IMR-90 (cell line): ENCODE data around the gene MPPED1. TPM values are rescaled to one million over a fixed set of nuclear protein-coding genes. Genes with fewer than 3 reads are reported as not detected.

Experiments
- ATAC-seq: fragments of 200-7000 bp; cut with Tn5 transposase; 2 replicates; pipeline ENCODE4 v1.9.1; 2020; ENCODE audit warnings: low read depth, mild to moderate bottlenecking, moderate library complexity
- BruUV-seq: library from RNA; stranded (reverse); fragments of 400-500 nt; replicated peaks from 2 replicates; lab custom pipeline; 2021; lab: Mats Ljungman, UMichigan
- CTCF ChIA-PET: fragments of 300-600 bp; formaldehyde crosslinking; extraction: SDS; loops from one replicate; lab custom pipeline; 2021; ENCODE audit warnings: antibody characterized with exemption; lab: Yijun Ruan, JAX
- POLR2A ChIA-PET: fragments of 300-600 bp; sonication (Branson Sonifier 250); formaldehyde crosslinking; loops from one replicate; lab custom pipeline; 2022; ENCODE audit warnings: antibody characterized with exemption; ENCODE audit not compliant: unreplicated experiment; lab: Charles Lee
- DNase-seq: peaks from one replicate; pipeline ENCODE4 v3.0.0; 2013
- H2AFZ ChIP-seq: replicated peaks from 2 replicates; pipeline ENCODE3; 2013; ENCODE audit warnings: low read length, mild to moderate bottlenecking; ENCODE audit not compliant: poor library complexity
- H2AK5ac ChIP-seq: 2 replicates; pipeline ENCODE4 v1.6.1; 2013; ENCODE audit warnings: low read depth, low read length, inconsistent platforms
- H2AK9ac ChIP-seq: replicated peaks from 2 replicates; pipeline ENCODE3; 2013; ENCODE audit warnings: mild to moderate bottlenecking, low read depth, low read length, moderate library complexity; ENCODE audit not compliant: poor library complexity
- H2BK120ac ChIP-seq: 2 replicates; pipeline ENCODE4 v1.6.1; 2013; ENCODE audit warnings: low read depth, low read length, inconsistent platforms
- H2BK15ac ChIP-seq: 3 replicates; pipeline ENCODE4 v1.6.1; 2013; ENCODE audit warnings: low read depth, low read length, inconsistent platforms
- H2BK20ac ChIP-seq: 2 replicates; pipeline ENCODE4 v1.6.1; 2013; ENCODE audit warnings: low read depth, mild to moderate bottlenecking, inconsistent platforms, low read length, moderate library complexity
- H2BK5ac ChIP-seq: 2 replicates; pipeline ENCODE4 v1.6.1; 2013; ENCODE audit warnings: mild to moderate bottlenecking, low read depth, low read length, inconsistent platforms; ENCODE audit not compliant: poor library complexity, severe bottlenecking
- H3K14ac ChIP-seq: replicated peaks from 2 replicates; pipeline ENCODE4 v1.6.1; 2013; ENCODE audit warnings: low read depth, low read length, inconsistent platforms
- H3K18ac ChIP-seq: 2 replicates; pipeline ENCODE4 v1.6.1; 2013; ENCODE audit warnings: low read depth, low read length, control low read depth
- H3K23ac ChIP-seq: 2 replicates; pipeline ENCODE4 v1.6.1; 2013; ENCODE audit warnings: low read depth, low read length, inconsistent platforms
- H3K27ac ChIP-seq: 2 replicates; pipeline ENCODE4 v1.5.1; 2013; ENCODE audit warnings: mild to moderate bottlenecking, control low read depth, low read length; ENCODE audit not compliant: insufficient read depth
- H3K27me3 ChIP-seq: 2 replicates; pipeline ENCODE4 v1.6.1; 2013; ENCODE audit warnings: low read length; ENCODE audit not compliant: control insufficient read depth, insufficient read depth
- H3K36me3 ChIP-seq: 2 replicates; pipeline ENCODE4 v1.6.1; 2013; ENCODE audit warnings: low read length, mixed read lengths; ENCODE audit not compliant: control insufficient read depth, insufficient read depth
- H3K4ac ChIP-seq: 2 replicates; pipeline ENCODE4 v1.6.1; 2013; ENCODE audit warnings: low read depth, low read length, inconsistent platforms
- H3K4me1 ChIP-seq: 2 replicates; pipeline ENCODE4 v1.6.1; 2013; ENCODE audit warnings: low read length, mixed read lengths; ENCODE audit not compliant: control insufficient read depth, insufficient read depth
- H3K4me2 ChIP-seq: 2 replicates; pipeline ENCODE4 v1.6.1; 2013; ENCODE audit warnings: low read depth, mild to moderate bottlenecking, control low read depth, low read length, moderate library complexity
- H3K4me3 ChIP-seq: 2 replicates; pipeline ENCODE4 v1.5.1; 2013; ENCODE audit warnings: low read depth, mild to moderate bottlenecking, control low read depth, low read length, moderate library complexity; ENCODE audit not compliant: insufficient read depth
- H3K56ac ChIP-seq: 2 replicates; pipeline ENCODE4 v1.6.1; 2013; ENCODE audit warnings: low read length, inconsistent platforms; ENCODE audit not compliant: insufficient read depth; ENCODE audit errors: extremely low read depth
- H3K79me1 ChIP-seq, 2 experiments: 2 replicates each; pipeline ENCODE4 v1.6.1; 2013; ENCODE audit warnings: low read length in 2 of 2, inconsistent platforms in 1 of 2, low read depth in 1 of 2
- H3K9ac ChIP-seq: 2 replicates; pipeline ENCODE4 v1.6.1; 2013; ENCODE audit warnings: low read depth, low read length, control low read depth
- H3K9me1 ChIP-seq: 2 replicates; pipeline ENCODE4 v1.6.1; 2013; ENCODE audit warnings: low read length, inconsistent platforms; ENCODE audit not compliant: insufficient read depth
- H3K9me3 ChIP-seq: 2 replicates; pipeline ENCODE4 v1.6.1; 2013; ENCODE audit warnings: low read length; ENCODE audit not compliant: control insufficient read depth, insufficient read depth
- H4K20me1 ChIP-seq: 2 replicates; pipeline ENCODE4 v1.6.1; 2013; ENCODE audit warnings: low read length, inconsistent platforms; ENCODE audit not compliant: insufficient read depth
- H4K5ac ChIP-seq: 2 replicates; pipeline ENCODE4 v1.6.1; 2013; ENCODE audit warnings: mild to moderate bottlenecking, low read depth, low read length, control low read depth
- H4K8ac ChIP-seq, 2 experiments: 2 replicates each; pipeline ENCODE4 v1.6.1; 2013; ENCODE audit warnings: low read depth in 2 of 2, low read length in 2 of 2, control low read depth in 1 of 2, inconsistent platforms in 1 of 2
- H4K91ac ChIP-seq: 2 replicates; pipeline ENCODE4 v1.6.1; 2013; ENCODE audit warnings: low read depth, low read length, inconsistent platforms; ENCODE audit not compliant: insufficient read depth
- CEBPB ChIP-seq: IDR thresholded peaks from 2 replicates; pipeline ENCODE4 v1.6.1; 2012; ENCODE audit warnings: low read depth, low read length, improper control_type of control experiment
- CHD1 ChIP-seq: IDR thresholded peaks from 2 replicates; pipeline ENCODE4 v1.6.1; 2012; ENCODE audit warnings: low read depth, low read length, improper control_type of control experiment
- POLR2A ChIP-seq: IDR thresholded peaks from 2 replicates; pipeline ENCODE4 v1.6.1; 2012; ENCODE audit warnings: mild to moderate bottlenecking, low read depth, low read length
- USF2 ChIP-seq: fragments of 150-350 bp; IDR thresholded peaks from 2 replicates; pipeline ENCODE4 v1.6.1; 2017; ENCODE audit warnings: mild to moderate bottlenecking, antibody characterized with exemption, low read length, low read depth
- WGBS, 2 experiments: methylation state at CpG; one replicate each; pipeline versions ENCODE4 v1.1.5 to v1.1.7; 2013; ENCODE audit warnings: missing lambda C conversion rate in 2 of 2; ENCODE audit not compliant: insufficient read length in 1 of 2; ENCODE audit errors: extremely low coverage in 2 of 2; 5-methylcytosine and 5-hydroxymethylcytosine counted together
- dilution Hi-C: fragments of 300-500 bp; cut with HindIII; formaldehyde crosslinking; loops from one replicate; pipeline ENCODE4 v1.14.3; 2018; ENCODE audit warnings: low sequenced_read_pairs; ENCODE audit not compliant: unreplicated experiment
- in situ Hi-C: fragments of 300-500 bp; cut with MboI; formaldehyde crosslinking; loops from 3 replicates; pipeline ENCODE4 v1.14.3; 2019; ENCODE audit warnings: low sequenced_read_pairs, inconsistent platforms, mixed read lengths
- intact Hi-C: fragments of 100-400 bp; cut with micrococcal nuclease; formaldehyde crosslinking; loops from 2 replicates; pipeline ENCODE4 v1.10.0; 2022
- polyA plus RNA-seq, 3 experiments: library from polyadenylated mRNA; depleted of rRNA; stranded (reverse); fragments of >200 nt; gene quantifications; 2 replicates each; pipeline ENCODE4 v1.2.3, GENCODE V29; 2012; ENCODE audit warnings: low replicate concordance in 1 of 3
- total RNA-seq: library from RNA; depleted of rRNA; stranded (reverse); fragments of >200 nt; gene quantifications from 2 replicates; pipeline ENCODE4 v1.2.3, GENCODE V29; 2012

The MPPED1 gene
- total and polyA plus RNA-seq, 2 of the 4 experiments (the other 2 are of a cell fraction): not detected

- H4K5ac ChIP-seq: no peak overlapping the region
- no peak overlapping the region for H2AFZ ChIP-seq
- no peak overlapping the region for H4K8ac ChIP-seq
- no peaks in the 10 kb centered on the region for H3K36me3 ChIP-seq
- H3K56ac ChIP-seq: no peak overlapping the region
- H3K18ac ChIP-seq: no peak overlapping the region
- dilution Hi-C loops: no loop called here
- ChIA-PET POLR2A (no interaction called here), CTCF (no interaction called here)
- no peak for TF ChIP-seq POLR2A
- no peak for TF ChIP-seq CHD1
- TF ChIP-seq USF2: no peak
- TF ChIP-seq CEBPB: no peak
- ATAC-seq: no peak
- H4K20me1 ChIP-seq: no peaks in the 10 kb centered on the region
- intact Hi-C loops: no loop called here
- H3K14ac ChIP-seq: no peak overlapping the region
- no peak overlapping the region for H3K4me3 ChIP-seq
- H3K9me3 ChIP-seq: no peaks in the 10 kb centered on the region
- no peak overlapping the region for H2BK5ac ChIP-seq
- no peak overlapping the region for H3K9ac ChIP-seq
- no peak overlapping the region for H2BK15ac ChIP-seq
- H3K9me1 ChIP-seq: no peaks in the 10 kb centered on the region
- no peaks in the 10 kb centered on the region; the same call in 1 of the 2 replicates for H3K27me3 ChIP-seq
- DNase-seq: no peak
- no TSS peak for BruUV-seq
- no peak overlapping the region for H3K23ac ChIP-seq
- WGBS, 2 experiments: 53% methylated on average over 6 of the region's 18 CpGs; no CpG with 5 or more reads in 1 of the 2 experiments
- H3K4me1 ChIP-seq: no peaks in the 10 kb centered on the region
- no peak overlapping the region for H2AK9ac ChIP-seq
- H3K27ac ChIP-seq: no peak overlapping the region
- no peaks in the 10 kb centered on the region for H3K79me1 ChIP-seq
- H3K4ac ChIP-seq: no peak overlapping the region
- H3K4me2 ChIP-seq: no peak overlapping the region
- H4K91ac ChIP-seq: no peak overlapping the region
- in situ Hi-C loops: no loop called here
- no peak overlapping the region for H2BK20ac ChIP-seq
- no peak overlapping the region for H2AK5ac ChIP-seq
- no peak overlapping the region for H2BK120ac ChIP-seq
These were observed 129.9 kb downstream of the MPPED1 start for GRCh38 chr22:43541462-43542407.
